Breast epithelium (tissue), 4 donors: ENCODE measurements around the gene ZNF674. TPM values are rescaled to one million over a fixed set of nuclear protein-coding genes. Genes with fewer than 3 reads are reported as not detected.
A peak's percentile ranks its signal among the peaks of the same experiment; 100 is the strongest.
"Not testable (repeated sequence)": the region's sequence is repeated elsewhere in the genome, so short reads cannot be mapped to it uniquely, and the experiment has no call there.

Experiments used
- DNase-seq, 2 donors: peaks; one replicate each; pipeline ENCODE4 v3.0.0-alpha.2; 2019; ENCODE audit warnings: low spot score in 2 of 2
- H3K27ac ChIP-seq, 2 donors: fragments of 200-600 bp; sonication (generic) in 1 of 2; one replicate each; pipeline ENCODE4 v1.5.1; 2016 to 2019; ENCODE audit warnings: mild to moderate bottlenecking in 1 of 2
- H3K27me3 ChIP-seq, 2 donors: fragments of 200-600 bp; sonication (generic) in 1 of 2; one replicate each; pipeline versions ENCODE4 v1.5.1 to v1.6.0; 2017 to 2019; ENCODE audit warnings: control low read depth in 1 of 2, mild to moderate bottlenecking in 1 of 2
- H3K36me3 ChIP-seq: fragments of 200-600 bp; one replicate; pipeline ENCODE4 v1.5.1; 2019
- H3K4me1 ChIP-seq, 2 donors: fragments of 200-600 bp; sonication (generic); one replicate each; pipeline ENCODE4 v1.5.1; 2016 to 2019; ENCODE audit warnings: control low read depth in 1 of 2
- H3K4me3 ChIP-seq, 3 donors: fragments of 200-600 bp; sonication (generic); 1 replicate in 2 of 3; 2 replicates in 1 of 3; pipeline ENCODE4 v1.5.1; 2016 to 2019; ENCODE audit warnings: mild to moderate bottlenecking in 3 of 3, moderate library complexity in 2 of 3
- H3K9me3 ChIP-seq, 2 donors: fragments of 200-600 bp; sonication (generic) in 1 of 2; one replicate each; pipeline ENCODE4 v1.5.1; 2016 to 2019; ENCODE audit warnings: control low read depth in 1 of 2
- POLR2A ChIP-seq: fragments of 450-650 bp; IDR thresholded peaks from one replicate; pipeline ENCODE4 v1.6.1; 2016; ENCODE audit warnings: antibody characterized with exemption, mild to moderate bottlenecking, moderate library complexity
- POLR2AphosphoS5 ChIP-seq, 3 donors: sonication (generic); formaldehyde crosslinking; IDR thresholded peaks; one replicate each; pipeline ENCODE4 v1.6.1; 2017; ENCODE audit warnings: antibody characterized with exemption in 3 of 3
- intact Hi-C: fragments of 100-400 bp; cut with DNase I; formaldehyde crosslinking; loops from one replicate; pipeline ENCODE4 v1.15.1; 2023; ENCODE audit warnings: low total_unique reads
- total RNA-seq, 3 donors: library from RNA; depleted of rRNA; stranded (reverse); fragments of >200 nt; gene quantifications; one replicate each; pipeline ENCODE4 v1.1.0, GENCODE V29; 2016
- TF ChIP-seq, protein P1 (sequence below), 3 donors: fragments of 450-650 bp; IDR thresholded peaks; one replicate each; pipeline ENCODE4 v1.5.1; 2016 to 2017; ENCODE audit warnings: antibody characterized with exemption in 3 of 3, mild to moderate bottlenecking in 3 of 3, moderate library complexity in 3 of 3

ZNF674 gene
- total RNA-seq, 3 donors from 2014 or later, result 2.6 to 7.3 (median 3.8) TPM

- intact Hi-C loops, result no loop called here
- no peaks in the 10 kb centered on the region for H3K4me1 ChIP-seq
- H3K4me3 ChIP-seq, result no peak overlapping the region
- no peaks in the 10 kb centered on the region for H3K36me3 ChIP-seq
- H3K27ac ChIP-seq, result no peak overlapping the region
- TF ChIP-seq POLR2AphosphoS5 (IDR thresholded peaks at IDR 0.05), result no peak
- TF ChIP-seq, protein P1, sequence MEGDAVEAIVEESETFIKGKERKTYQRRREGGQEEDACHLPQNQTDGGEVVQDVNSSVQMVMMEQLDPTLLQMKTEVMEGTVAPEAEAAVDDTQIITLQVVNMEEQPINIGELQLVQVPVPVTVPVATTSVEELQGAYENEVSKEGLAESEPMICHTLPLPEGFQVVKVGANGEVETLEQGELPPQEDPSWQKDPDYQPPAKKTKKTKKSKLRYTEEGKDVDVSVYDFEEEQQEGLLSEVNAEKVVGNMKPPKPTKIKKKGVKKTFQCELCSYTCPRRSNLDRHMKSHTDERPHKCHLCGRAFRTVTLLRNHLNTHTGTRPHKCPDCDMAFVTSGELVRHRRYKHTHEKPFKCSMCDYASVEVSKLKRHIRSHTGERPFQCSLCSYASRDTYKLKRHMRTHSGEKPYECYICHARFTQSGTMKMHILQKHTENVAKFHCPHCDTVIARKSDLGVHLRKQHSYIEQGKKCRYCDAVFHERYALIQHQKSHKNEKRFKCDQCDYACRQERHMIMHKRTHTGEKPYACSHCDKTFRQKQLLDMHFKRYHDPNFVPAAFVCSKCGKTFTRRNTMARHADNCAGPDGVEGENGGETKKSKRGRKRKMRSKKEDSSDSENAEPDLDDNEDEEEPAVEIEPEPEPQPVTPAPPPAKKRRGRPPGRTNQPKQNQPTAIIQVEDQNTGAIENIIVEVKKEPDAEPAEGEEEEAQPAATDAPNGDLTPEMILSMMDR (IDR thresholded peaks at IDR 0.05), result no peak
- TF ChIP-seq POLR2A, result no peak
- H3K9me3 ChIP-seq, result no peaks in the 10 kb centered on the region
- no peak for DNase-seq
- peaks cover 0 to 31% of the 10 kb centered on the region in 2 donors for H3K27me3 ChIP-seq
Measured at GRCh38 chrX:46553935-46554334, 8.7 kb upstream of the ZNF674 start.

DNA sequence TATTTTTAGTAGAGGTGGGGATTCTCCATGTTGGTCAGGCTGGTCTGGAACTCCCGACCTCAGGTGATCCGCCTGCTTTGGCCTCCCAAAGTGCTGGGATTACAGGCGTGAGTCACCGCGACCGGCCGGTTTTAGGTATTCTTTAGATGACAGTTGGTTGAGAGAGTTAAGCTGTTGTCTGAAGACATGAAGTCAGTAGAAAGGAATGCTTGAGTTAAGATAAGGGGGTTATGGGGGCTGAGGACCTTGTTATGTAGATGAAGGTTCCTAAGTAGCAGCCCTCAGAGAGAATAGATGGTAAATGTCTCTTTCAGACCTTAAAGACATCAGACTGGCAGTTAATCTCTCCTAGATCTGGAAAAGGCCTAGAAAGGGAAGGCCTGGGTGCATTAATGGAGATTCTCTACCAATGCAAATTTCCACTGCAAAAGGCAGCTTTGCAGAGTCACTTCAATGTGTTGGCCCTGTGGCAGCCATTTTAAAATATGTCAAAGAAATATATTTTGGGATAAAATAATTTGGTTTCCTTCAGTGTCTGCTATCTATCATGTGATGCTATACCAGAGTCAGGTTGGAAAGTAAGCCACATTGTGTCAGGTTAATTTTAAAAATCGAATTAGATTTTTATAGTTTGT lies 6.4 kb upstream of the ZNF674 start:
- Histone ChIP-seq H3K4me3 (no peak overlapping the region), H3K27ac (no peak overlapping the region), H3K27me3 (peaks cover 0 to 21% of the 10 kb centered on the region in 2 donors), H3K9me3 (no peaks in the 10 kb centered on the region), H3K4me1 (no peaks in the 10 kb centered on the region), H3K36me3 (no peaks in the 10 kb centered on the region)
- intact Hi-C loops, result no loop called here
- TF ChIP-seq, protein P1 (IDR thresholded peaks at IDR 0.05), result no peak
- TF ChIP-seq POLR2A (no peak), POLR2AphosphoS5 (IDR thresholded peaks at IDR 0.05) (no peak)
- no peak for DNase-seq

DNA sequence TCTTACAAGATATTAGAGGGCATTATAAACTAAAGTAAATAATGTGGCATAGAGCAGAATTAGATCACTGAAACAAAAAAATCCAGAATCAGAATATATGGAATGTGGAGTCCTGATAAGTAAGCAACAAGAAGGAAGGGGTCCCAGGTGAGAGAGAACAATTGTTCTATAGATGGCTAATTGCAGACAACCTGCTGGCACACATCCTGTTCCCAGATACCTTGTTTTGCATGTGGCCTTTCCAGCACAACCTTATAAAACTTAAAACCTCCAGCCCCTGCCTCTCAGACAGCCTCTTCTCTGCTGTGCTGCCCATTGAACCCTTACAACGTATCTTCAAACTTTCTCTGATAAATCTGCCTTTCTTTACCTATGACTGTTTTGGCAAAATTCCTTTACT lies 4.7 kb upstream of the ZNF674 start:
- no peak for DNase-seq
- intact Hi-C loops, result no loop called here
- no peaks in the 10 kb centered on the region for H3K36me3 ChIP-seq
- no peaks in the 10 kb centered on the region for H3K9me3 ChIP-seq
- TF ChIP-seq POLR2A (no peak), POLR2AphosphoS5 (IDR thresholded peaks at IDR 0.05) (no peak)
- TF ChIP-seq, protein P1 (IDR thresholded peaks at IDR 0.05), result no peak
- no peaks in the 10 kb centered on the region for H3K4me1 ChIP-seq
- peaks cover 0 to 17% of the 10 kb centered on the region in 2 donors for H3K27me3 ChIP-seq
- no peak overlapping the region for H3K4me3 ChIP-seq
- no peak overlapping the region for H3K27ac ChIP-seq

GRCh38 chrX:46547857-46548256 lies 2.6 kb upstream of the ZNF674 start:
- intact Hi-C loops, result no loop called here
- Histone ChIP-seq H3K36me3 (no peaks in the 10 kb centered on the region), H3K27me3 (peaks cover 0 to 9% of the 10 kb centered on the region in 2 donors), H3K4me1 (no peaks in the 10 kb centered on the region), H3K4me3 (no peak overlapping the region), H3K27ac (no peak overlapping the region), H3K9me3 (no peaks in the 10 kb centered on the region)
- DNase-seq, result no peak
- TF ChIP-seq POLR2A (no peak), POLR2AphosphoS5 (IDR thresholded peaks at IDR 0.05) (no peak)
- TF ChIP-seq, protein P1 (IDR thresholded peaks at IDR 0.05), result no peak

- peak overlapping the region; percentile 66 to 71 (median 69) for H3K4me3 ChIP-seq
- H3K4me1 ChIP-seq, DNase-seq, intact Hi-C loops, H3K9me3 ChIP-seq, H3K36me3 ChIP-seq: not testable (repeated sequence)
- H3K27ac ChIP-seq, result peak overlapping the region in 1 of 2 donors; percentile 83
- peaks cover 0 to 16% of the 10 kb centered on the region in 2 donors for H3K27me3 ChIP-seq
Measured at GRCh38 chrX:46544527-46544926, 694 bp downstream of the ZNF674 start.
